GM18498 (cell line): ENCODE measurements around the gene UNC45A.
A peak's percentile ranks its signal among the peaks of the same experiment; 100 is the strongest.

ENCODE experiments used
- ATAC-seq: cut with Tn5 transposase; IDR thresholded peaks from one replicate; pipeline ENCODE4 v1.9.1; 2021; ENCODE audit warnings: mild to moderate bottlenecking, moderate library complexity; ENCODE audit not compliant: unreplicated experiment

The UNC45A gene

GRCh38 chr15:90959028-90959595, 24.0 kb downstream of the UNC45A start:
- ATAC-seq, result no peak

- ATAC-seq, result no peak
Observed at GRCh38 chr15:90959894-90960293, 24.8 kb downstream of the UNC45A start.

DNA sequence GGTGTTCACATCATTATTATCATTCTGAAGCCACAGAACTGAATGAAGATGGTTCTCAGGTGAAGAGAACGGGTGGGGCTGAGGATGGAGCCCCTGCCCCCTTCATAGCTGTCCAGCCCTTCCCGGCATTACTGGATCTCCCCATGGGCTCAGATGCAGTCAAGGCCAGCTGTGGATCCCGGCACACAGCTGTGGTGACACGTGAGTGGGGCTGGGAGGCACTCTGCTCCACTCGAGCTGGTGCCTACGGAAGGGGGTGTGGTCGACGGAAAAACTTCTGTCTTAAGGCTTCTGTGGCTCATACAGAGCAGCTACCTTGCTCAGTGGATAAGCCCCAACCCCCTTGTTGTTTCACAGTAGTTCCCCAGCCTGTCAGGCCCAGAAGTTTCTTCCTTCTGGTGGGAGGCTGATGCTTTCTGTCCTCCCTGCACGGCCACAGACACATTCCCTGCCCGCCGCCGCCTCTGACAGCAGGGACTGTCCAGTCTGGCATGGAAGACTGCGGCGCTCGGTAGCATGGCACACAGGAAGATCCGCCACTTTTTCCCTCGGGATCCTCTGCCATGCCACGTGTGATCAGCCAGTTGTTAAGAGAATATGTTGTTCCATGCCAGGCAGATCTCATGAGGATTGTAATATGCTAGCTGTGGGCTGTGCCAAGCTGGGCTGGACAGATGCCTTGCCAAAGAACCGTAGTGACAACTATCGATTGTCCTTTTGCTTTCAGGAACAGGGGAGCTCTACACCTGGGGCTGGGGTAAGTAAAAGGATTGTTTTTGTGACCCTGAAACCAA, 25.4 kb downstream of the UNC45A start:
- ATAC-seq, result no peak

DNA sequence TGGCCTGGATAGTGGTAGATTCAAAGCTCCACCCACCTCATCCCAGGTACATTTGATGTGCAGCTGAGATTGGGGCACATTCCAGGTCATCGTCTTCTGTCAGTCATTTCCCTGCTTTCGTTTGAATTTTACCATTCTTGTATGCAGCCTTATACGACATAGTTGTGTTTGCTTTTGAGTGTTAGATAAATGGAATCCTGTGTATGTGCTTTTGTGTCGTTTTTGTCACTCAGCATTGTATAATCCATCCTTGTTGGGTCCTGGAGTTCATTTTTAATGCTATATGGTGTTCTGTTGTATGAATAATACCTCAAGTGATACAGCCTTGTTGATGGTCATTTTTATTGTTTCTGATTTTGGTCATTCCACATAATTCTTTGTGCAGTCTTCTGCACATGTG, 26.9 kb downstream of the UNC45A start:
- no peak for ATAC-seq

DNA sequence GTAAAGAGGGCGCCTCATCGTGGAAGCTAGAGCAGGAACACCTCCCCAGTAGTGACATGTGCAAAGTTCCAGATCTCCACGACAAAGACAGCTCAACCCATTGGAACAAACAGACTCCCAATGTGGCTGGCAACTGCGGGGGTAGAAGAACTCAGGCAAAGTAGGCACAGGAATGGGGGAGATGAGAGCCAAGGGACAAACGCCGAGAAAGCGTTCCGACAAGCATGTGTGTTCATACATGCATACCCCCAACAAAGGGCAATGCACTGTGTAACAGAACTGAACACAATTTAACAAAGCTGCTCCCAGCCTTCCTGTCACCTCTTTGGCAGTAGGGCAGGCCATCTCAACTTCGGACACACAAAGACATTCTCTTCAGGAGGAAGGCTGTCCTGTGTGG, 31.2 kb downstream of the UNC45A start:
- no peak for ATAC-seq

DNA sequence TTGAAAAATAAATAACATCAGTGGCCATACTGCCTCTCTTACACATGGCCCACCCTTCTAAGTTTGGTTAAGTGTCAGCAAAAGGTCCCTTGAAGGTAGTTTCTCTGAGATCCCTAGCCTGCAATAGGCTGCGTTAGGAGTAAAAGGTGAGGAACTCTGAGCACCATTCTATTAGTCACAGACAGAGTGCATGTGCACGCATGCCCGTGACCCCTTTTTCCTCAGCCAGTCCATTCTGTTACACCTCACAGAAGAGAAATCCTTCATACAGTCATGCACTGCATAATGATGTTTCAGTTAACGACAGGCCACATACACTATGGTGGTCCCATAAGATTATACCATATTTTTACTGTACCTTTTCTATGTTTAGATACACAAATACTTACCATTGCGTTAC, 32.1 kb downstream of the UNC45A start:
- ATAC-seq, result no peak

- ATAC-seq, result no peak
Observed at GRCh38 chr15:90968434-90968833, 33.3 kb downstream of the UNC45A start.

- ATAC-seq, result no peak
Observed at GRCh38 chr15:90970274-90970673, 35.2 kb downstream of the UNC45A start.

GRCh38 chr15:90972133-90972532, 37.0 kb downstream of the UNC45A start:
- ATAC-seq, result no peak

DNA sequence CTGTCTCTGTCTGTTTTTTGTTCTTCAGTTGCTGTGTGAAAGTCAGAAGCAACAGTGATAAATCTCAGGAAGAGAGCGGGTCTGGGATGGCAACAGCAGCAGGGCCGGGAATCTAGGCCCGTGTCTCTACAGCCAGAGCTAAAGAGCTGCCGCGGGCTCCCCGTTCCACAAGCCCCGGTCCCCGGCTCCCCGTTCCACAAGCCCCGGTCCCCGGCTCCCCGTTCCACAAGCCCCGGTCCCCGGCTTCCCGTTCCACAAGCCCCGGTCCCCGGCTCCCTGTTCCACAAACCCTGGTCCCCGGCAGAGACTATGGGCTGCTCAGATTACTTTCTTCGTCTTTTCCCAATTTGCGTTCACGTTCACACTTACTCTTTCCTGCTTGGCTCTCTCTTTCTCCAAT, 39.1 kb downstream of the UNC45A start:
- no peak for ATAC-seq

DNA sequence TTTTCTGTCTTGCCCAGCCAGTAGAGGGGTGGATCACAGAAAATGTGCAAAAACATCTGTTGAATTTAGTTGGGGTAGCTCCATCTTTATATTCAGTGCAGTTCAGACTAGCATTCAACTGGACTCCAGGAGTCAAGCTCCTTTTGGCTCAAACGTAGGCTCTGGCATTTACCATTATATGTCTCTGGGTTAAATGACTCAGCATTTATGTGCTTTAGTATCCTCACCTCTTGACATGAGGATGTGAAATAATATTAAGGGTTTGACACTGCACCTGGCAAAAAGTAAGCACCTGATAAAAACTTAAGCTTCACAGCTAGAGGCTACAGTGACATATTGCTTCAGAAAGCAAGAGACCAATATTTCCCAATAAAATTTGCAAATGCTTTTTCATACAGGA, 44.5 kb downstream of the UNC45A start:
- ATAC-seq, result no peak

- ATAC-seq, result peak; percentile 83
Observed at GRCh38 chr15:90981681-90982080, 46.6 kb downstream of the UNC45A start.

- peak; percentile 35 for ATAC-seq
Observed at GRCh38 chr15:90982135-90982534, 47.0 kb downstream of the UNC45A start.

- ATAC-seq, result peak; percentile 67
Observed at GRCh38 chr15:90986790-90987507, 51.9 kb downstream of the UNC45A start.

GRCh38 chr15:90987561-90988141, 52.6 kb downstream of the UNC45A start:
- ATAC-seq, result no peak

GRCh38 chr15:90988296-90988695, 53.2 kb downstream of the UNC45A start:
- no peak for ATAC-seq

DNA sequence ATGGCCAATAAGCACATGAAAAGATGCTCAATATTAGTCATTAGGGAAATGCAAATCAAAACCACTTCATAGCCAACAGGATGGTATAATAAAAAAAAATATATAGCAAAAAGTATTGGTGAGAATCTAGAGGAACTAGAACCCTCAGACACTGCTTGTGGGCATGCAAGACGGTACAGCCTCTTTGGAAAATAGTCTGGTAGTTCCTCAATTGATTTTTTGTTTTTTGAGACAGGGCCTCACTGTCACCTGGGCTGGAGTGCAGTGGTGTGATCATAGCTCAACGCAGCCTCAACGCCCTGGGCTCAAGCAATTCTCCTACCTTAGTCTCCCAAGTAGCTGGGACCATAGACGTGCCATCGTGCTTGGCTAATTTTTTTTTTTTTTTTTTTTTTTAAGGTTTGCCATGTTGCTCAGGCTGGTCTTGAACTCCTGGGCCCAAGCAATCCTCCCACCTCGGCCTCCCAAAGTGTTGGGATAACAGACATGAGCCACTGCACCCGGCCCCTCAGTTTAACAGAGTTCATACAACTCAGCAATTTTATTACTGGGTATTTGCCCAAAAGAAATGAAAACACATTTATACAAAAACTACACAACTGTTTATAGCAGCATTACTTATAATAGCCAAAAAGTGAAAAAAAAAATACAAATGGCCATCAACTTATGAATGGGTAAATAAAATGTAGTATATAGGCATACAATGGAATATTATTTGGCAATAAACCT, 54.1 kb downstream of the UNC45A start:
- ATAC-seq, result no peak

DNA sequence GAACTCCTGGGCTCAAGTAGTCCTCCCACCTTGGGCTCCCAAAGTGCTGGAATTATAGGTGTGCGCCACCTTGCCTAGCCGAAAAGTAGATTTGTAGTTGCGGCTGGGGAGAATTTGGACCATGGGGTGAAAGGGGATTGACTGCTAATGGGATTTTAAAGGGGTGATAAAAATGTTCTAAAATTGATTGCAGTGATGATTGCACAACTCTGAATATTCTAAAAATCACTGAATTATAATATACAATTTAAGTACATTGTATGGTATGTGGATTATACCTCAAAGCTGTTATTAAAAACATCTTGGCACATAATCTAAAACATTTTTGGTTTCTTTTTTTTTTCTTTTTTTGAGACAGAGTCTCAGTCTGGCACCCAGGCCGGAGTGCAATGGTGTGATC, 55.4 kb downstream of the UNC45A start:
- no peak for ATAC-seq

GRCh38 chr15:90991587-90992285, 56.7 kb downstream of the UNC45A start:
- no peak for ATAC-seq

DNA sequence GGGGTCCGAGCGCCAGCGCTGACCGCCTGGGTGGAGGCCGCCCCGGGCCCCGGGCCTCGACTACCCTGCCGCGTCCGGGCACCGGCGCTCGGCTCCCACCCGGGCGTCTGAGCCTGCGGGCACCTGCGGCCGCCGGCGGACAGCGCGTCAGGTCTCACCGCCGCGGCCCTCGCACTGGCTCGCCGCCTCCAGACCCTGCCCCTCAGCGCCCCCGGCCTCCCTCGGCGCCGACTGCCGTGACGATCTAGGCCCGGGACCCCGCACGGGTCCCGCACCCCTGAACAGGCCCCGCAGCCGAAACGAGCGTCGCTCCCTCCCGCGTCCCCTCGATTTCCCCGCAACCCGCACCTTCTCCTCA, 59.0 kb downstream of the UNC45A start:
- peak; percentile 26 for ATAC-seq
